HepG2 (cell line): ENCODE results near the gene ARID3C.

Experiments used
- CTCF ChIP-seq: sonication (generic); formaldehyde crosslinking; IDR thresholded peaks from 2 replicates; pipeline ENCODE4 v1.5.0; 2020; ENCODE audit warnings: mild to moderate bottlenecking, missing genetic modification reagents, moderate library complexity
- EZH2 ChIP-seq: conservative IDR thresholded peaks from 2 replicates; pipeline ENCODE4 v1.6.1; 2012; ENCODE audit warnings: mild to moderate bottlenecking, low read depth, low read length, moderate library complexity
- POLR2A ChIP-seq, 2 experiments: IDR thresholded peaks; 2 replicates each; pipeline ENCODE4 v1.6.1; 2011; ENCODE audit warnings: low read depth in 2 of 2, low read length in 2 of 2, mild to moderate bottlenecking in 1 of 2, moderate library complexity in 1 of 2; ENCODE audit not compliant: insufficient read depth in 1 of 2
- TBX3 ChIP-seq: fragments of 450-650 bp; IDR thresholded peaks from 2 replicates; pipeline ENCODE4 v1.6.1; 2017; ENCODE audit warnings: antibody characterized with exemption, mild to moderate bottlenecking, inconsistent platforms, borderline replicate concordance
- U2AF1 ChIP-seq: fragments of 200-400 bp; formaldehyde crosslinking; optimal IDR thresholded peaks from 2 replicates; pipeline ENCODE3; 2017; ENCODE audit warnings: mild to moderate bottlenecking, low read depth, low read length
- ZNF446 ChIP-seq: sonication (generic); formaldehyde crosslinking; IDR thresholded peaks from 2 replicates; pipeline ENCODE4 v1.5.0; 2020; ENCODE audit warnings: mild to moderate bottlenecking, missing genetic modification reagents
- TF ChIP-seq, protein P1 (sequence below): sonication (generic); formaldehyde crosslinking; IDR thresholded peaks from 2 replicates; pipeline ENCODE4 v1.4.0; 2020; ENCODE audit warnings: mild to moderate bottlenecking, low read depth, missing genetic modification reagents
- TF ChIP-seq, protein P2 (sequence below): sonication (generic); formaldehyde crosslinking; IDR thresholded peaks from 2 replicates; pipeline ENCODE4 v1.5.1; 2020; ENCODE audit warnings: mild to moderate bottlenecking, missing genetic modification reagents, moderate library complexity

DNA sequence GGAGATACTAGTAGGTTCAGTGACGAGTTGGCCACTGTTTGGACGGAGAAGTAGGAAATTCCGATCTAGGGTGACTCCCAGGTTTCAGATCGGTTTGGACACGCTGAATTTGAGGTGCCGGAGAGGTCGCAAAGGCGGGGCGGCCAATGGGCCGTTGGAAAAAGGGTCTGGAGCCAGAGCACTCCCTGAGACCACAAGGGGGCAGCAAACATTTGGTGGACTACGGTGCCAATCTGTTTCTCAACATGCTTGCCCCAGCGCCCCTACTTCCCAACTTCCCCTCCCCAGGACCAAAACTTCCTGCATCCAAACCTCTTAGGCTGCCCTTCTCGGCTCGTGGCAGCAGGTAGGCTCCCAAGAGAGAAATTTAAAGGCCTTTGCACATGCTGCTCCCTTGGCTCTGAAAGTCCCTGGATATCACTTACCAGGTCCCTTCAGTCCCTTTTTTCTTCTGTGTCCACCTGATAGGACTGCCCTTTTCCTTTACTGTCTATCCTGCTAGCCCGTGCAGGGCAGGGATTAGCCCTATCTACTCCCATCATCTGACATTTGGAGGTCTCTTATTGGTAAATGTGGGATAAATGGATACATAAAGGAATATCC, 16.0 kb downstream of the ARID3C start:
- peak; percentile 87 for TF ChIP-seq CTCF
- TF ChIP-seq POLR2A (IDR thresholded peaks at IDR 0.05; ENCODE audit: insufficient read depth in 1 of 2, low read depth in 2 of 2, low read length in 2 of 2), result no peak
- TF ChIP-seq EZH2, result no peak
- TF ChIP-seq TBX3, result no peak
- no peak for TF ChIP-seq U2AF1
- TF ChIP-seq, protein P1, sequence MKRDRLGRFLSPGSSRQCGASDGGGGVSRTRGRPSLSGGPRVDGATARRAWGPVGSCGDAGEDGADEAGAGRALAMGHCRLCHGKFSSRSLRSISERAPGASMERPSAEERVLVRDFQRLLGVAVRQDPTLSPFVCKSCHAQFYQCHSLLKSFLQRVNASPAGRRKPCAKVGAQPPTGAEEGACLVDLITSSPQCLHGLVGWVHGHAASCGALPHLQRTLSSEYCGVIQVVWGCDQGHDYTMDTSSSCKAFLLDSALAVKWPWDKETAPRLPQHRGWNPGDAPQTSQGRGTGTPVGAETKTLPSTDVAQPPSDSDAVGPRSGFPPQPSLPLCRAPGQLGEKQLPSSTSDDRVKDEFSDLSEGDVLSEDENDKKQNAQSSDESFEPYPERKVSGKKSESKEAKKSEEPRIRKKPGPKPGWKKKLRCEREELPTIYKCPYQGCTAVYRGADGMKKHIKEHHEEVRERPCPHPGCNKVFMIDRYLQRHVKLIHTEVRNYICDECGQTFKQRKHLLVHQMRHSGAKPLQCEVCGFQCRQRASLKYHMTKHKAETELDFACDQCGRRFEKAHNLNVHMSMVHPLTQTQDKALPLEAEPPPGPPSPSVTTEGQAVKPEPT, result no peak
- TF ChIP-seq, protein P2, sequence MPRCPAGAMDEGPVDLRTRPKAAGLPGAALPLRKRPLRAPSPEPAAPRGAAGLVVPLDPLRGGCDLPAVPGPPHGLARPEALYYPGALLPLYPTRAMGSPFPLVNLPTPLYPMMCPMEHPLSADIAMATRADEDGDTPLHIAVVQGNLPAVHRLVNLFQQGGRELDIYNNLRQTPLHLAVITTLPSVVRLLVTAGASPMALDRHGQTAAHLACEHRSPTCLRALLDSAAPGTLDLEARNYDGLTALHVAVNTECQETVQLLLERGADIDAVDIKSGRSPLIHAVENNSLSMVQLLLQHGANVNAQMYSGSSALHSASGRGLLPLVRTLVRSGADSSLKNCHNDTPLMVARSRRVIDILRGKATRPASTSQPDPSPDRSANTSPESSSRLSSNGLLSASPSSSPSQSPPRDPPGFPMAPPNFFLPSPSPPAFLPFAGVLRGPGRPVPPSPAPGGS, result no peak
- no peak for TF ChIP-seq ZNF446 (CRISPR knock-in tag)
